Liver (tissue), 9 donors: ENCODE data around the gene ARID5B. TPM values are rescaled to one million over a fixed set of nuclear protein-coding genes. Genes with fewer than 3 reads are reported as not detected.

Experiments used
- DNase-seq: peaks from one replicate; pipeline ENCODE4 v3.0.0-alpha.2; 2017; ENCODE audit warnings: low spot score
- H3K27ac ChIP-seq, 2 donors: one replicate each; pipeline ENCODE4 v1.7.0; 2013; ENCODE audit warnings: inconsistent platforms in 2 of 2, low read length in 2 of 2, control low read depth in 1 of 2, low read depth in 1 of 2, mild to moderate bottlenecking in 1 of 2
- H3K27me3 ChIP-seq, 4 donors: one replicate each; pipeline versions ENCODE4 v1.6.1 to v1.7.0; 2013; ENCODE audit warnings: low read length in 3 of 4, inconsistent platforms in 1 of 4, mild to moderate bottlenecking in 1 of 4, moderate library complexity in 1 of 4; ENCODE audit not compliant: control insufficient read depth in 4 of 4, insufficient read depth in 4 of 4
- H3K36me3 ChIP-seq, 4 donors: one replicate each; pipeline versions ENCODE4 v1.6.1 to v1.7.0; 2013; ENCODE audit warnings: low read length in 3 of 4, mild to moderate bottlenecking in 3 of 4, low read depth in 1 of 4, moderate library complexity in 1 of 4; ENCODE audit not compliant: control insufficient read depth in 4 of 4, insufficient read depth in 3 of 4
- H3K4me1 ChIP-seq, 4 donors: one replicate each; pipeline versions ENCODE4 v1.6.1 to v1.7.0; 2013; ENCODE audit warnings: low read length in 3 of 4, mild to moderate bottlenecking in 3 of 4, moderate library complexity in 1 of 4; ENCODE audit not compliant: control insufficient read depth in 4 of 4, insufficient read depth in 4 of 4
- H3K4me3 ChIP-seq, 3 donors: one replicate each; pipeline versions ENCODE4 v1.6.1 to v1.7.0; 2013; ENCODE audit warnings: low read length in 3 of 3, control low read depth in 1 of 3, low read depth in 1 of 3, mild to moderate bottlenecking in 1 of 3
- H3K9ac ChIP-seq, 2 donors: one replicate each; pipeline ENCODE4 v1.7.0; 2013; ENCODE audit warnings: low read length in 2 of 2, mild to moderate bottlenecking in 2 of 2, moderate library complexity in 2 of 2, control low read depth in 1 of 2, low read depth in 1 of 2
- H3K9me3 ChIP-seq, 4 donors: one replicate each; pipeline versions ENCODE4 v1.6.1 to v1.7.0; 2013; ENCODE audit warnings: low read length in 3 of 4; ENCODE audit not compliant: control insufficient read depth in 4 of 4
- FOXA1 ChIP-seq: IDR thresholded peaks from 2 replicates; pipeline ENCODE4 v1.6.1; 2016; ENCODE audit warnings: antibody characterized with exemption
- FOXA2 ChIP-seq: IDR thresholded peaks from 2 replicates; pipeline ENCODE4 v1.6.1; 2016; ENCODE audit warnings: antibody characterized with exemption
- GABPA ChIP-seq, 2 donors: IDR thresholded peaks in 1 of 2; conservative IDR thresholded peaks in 1 of 2; 2 replicates each; pipeline ENCODE4 v1.6.1; 2016; ENCODE audit warnings: antibody characterized with exemption in 2 of 2, mild to moderate bottlenecking in 1 of 2, moderate library complexity in 1 of 2
- HNF4A ChIP-seq, 2 donors: conservative IDR thresholded peaks; 2 replicates each; pipeline ENCODE4 v1.6.1; 2016; ENCODE audit warnings: antibody characterized with exemption in 2 of 2, mild to moderate bottlenecking in 2 of 2
- HNF4G ChIP-seq: IDR thresholded peaks from 2 replicates; pipeline ENCODE4 v1.6.1; 2016; ENCODE audit warnings: antibody characterized with exemption
- JUND ChIP-seq, 2 donors: IDR thresholded peaks; 2 replicates each; pipeline ENCODE4 v1.6.1; 2016; ENCODE audit warnings: antibody characterized with exemption in 2 of 2
- NR2F2 ChIP-seq: IDR thresholded peaks from 2 replicates; pipeline ENCODE4 v1.6.1; 2016; ENCODE audit warnings: antibody characterized with exemption
- RAD21 ChIP-seq, 2 donors: IDR thresholded peaks; 2 replicates each; pipeline ENCODE4 v1.6.1; 2016; ENCODE audit warnings: antibody characterized with exemption in 2 of 2, mild to moderate bottlenecking in 2 of 2
- RXRA ChIP-seq, 2 donors: IDR thresholded peaks; 2 replicates each; pipeline ENCODE4 v1.6.1; 2017 to 2018; ENCODE audit warnings: antibody characterized with exemption in 2 of 2, mild to moderate bottlenecking in 1 of 2
- WGBS: extraction: QIAGEN DNeasy Blood & Tissue Kit; methylation state at CpG from one replicate; pipeline ENCODE4 v1.1.7; 2013; 5-methylcytosine and 5-hydroxymethylcytosine counted together
- polyA plus RNA-seq, 2 donors: library from polyadenylated mRNA; stranded (reverse) in 1 of 2; unstranded in 1 of 2; fragments of 200-250 nt in 1 of 2; fragments of >200 nt in 1 of 2; fragmentation: Nextera tagmentation in 1 of 2; extraction: Ambion mirVana in 1 of 2; gene quantifications; one replicate each; pipeline versions ENCODE4 v1.2.1 to v1.2.3, GENCODE V29; 2013 to 2015
- total RNA-seq, 2 donors: library from RNA; depleted of rRNA; stranded (reverse); fragments of >200 nt; gene quantifications; one replicate each; pipeline ENCODE4 v1.2.3, GENCODE V29; 2014
- TF ChIP-seq, protein P1 (sequence below): IDR thresholded peaks from 2 replicates; pipeline ENCODE4 v1.6.1; 2016; ENCODE audit warnings: antibody characterized with exemption, mild to moderate bottlenecking
- TF ChIP-seq, protein P2 (sequence below): fragments of 150-350 bp; IDR thresholded peaks from 2 replicates; pipeline ENCODE4 v1.5.1; 2017; ENCODE audit warnings: improper control_type of control experiment, low read depth, low read length; ENCODE audit not compliant: missing input control
- donor health status: healthy.
- donor health status: healthy.
- donor health status: healthy.
- donor health status: healthy.
- donor health status: healthy.

ARID5B gene
- total and polyA plus RNA-seq, 4 donors: 1.3 to 6.4 (median 5.2) TPM

DNA sequence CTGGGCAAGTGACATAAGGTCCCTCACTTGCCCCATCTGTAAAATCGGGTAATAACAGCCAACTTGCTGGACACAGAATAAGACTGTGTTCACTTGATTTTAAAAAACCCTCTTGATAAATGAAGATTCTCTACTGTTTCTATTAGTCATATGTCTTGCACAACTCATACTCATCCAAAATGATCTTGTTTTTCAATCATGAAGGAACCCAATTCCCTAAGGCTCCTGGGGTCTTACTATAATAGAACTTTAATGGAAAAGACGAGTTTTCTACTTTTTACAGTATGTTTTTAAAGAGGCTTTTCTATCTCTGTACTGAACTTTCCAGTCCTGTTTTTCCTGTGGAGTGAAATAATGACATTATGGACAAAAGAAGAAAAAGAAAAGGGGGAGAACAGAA is 103.8 kb downstream of the ARID5B start:
- Histone ChIP-seq H3K27ac (no peak overlapping the region), H3K36me3 (peaks cover 0 to 1% (median 0%) of the 10 kb centered on the region in 4 donors), H3K4me1 (no peaks in the 10 kb centered on the region), H3K9me3 (no peaks in the 10 kb centered on the region), H3K9ac (no peak overlapping the region), H3K27me3 (no peaks in the 10 kb centered on the region), H3K4me3 (no peak overlapping the region)
- no peak for DNase-seq
- TF ChIP-seq, protein P1, sequence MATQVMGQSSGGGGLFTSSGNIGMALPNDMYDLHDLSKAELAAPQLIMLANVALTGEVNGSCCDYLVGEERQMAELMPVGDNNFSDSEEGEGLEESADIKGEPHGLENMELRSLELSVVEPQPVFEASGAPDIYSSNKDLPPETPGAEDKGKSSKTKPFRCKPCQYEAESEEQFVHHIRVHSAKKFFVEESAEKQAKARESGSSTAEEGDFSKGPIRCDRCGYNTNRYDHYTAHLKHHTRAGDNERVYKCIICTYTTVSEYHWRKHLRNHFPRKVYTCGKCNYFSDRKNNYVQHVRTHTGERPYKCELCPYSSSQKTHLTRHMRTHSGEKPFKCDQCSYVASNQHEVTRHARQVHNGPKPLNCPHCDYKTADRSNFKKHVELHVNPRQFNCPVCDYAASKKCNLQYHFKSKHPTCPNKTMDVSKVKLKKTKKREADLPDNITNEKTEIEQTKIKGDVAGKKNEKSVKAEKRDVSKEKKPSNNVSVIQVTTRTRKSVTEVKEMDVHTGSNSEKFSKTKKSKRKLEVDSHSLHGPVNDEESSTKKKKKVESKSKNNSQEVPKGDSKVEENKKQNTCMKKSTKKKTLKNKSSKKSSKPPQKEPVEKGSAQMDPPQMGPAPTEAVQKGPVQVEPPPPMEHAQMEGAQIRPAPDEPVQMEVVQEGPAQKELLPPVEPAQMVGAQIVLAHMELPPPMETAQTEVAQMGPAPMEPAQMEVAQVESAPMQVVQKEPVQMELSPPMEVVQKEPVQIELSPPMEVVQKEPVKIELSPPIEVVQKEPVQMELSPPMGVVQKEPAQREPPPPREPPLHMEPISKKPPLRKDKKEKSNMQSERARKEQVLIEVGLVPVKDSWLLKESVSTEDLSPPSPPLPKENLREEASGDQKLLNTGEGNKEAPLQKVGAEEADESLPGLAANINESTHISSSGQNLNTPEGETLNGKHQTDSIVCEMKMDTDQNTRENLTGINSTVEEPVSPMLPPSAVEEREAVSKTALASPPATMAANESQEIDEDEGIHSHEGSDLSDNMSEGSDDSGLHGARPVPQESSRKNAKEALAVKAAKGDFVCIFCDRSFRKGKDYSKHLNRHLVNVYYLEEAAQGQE: no peak
- no peak for TF ChIP-seq HNF4A (conservative IDR thresholded peaks at IDR 0.05)
- TF ChIP-seq GABPA (IDR thresholded peaks at IDR 0.05 in 1 of 2, conservative IDR thresholded peaks at IDR 0.05 in 1 of 2): no peak
- no peak for TF ChIP-seq NR2F2
- TF ChIP-seq, protein P2, sequence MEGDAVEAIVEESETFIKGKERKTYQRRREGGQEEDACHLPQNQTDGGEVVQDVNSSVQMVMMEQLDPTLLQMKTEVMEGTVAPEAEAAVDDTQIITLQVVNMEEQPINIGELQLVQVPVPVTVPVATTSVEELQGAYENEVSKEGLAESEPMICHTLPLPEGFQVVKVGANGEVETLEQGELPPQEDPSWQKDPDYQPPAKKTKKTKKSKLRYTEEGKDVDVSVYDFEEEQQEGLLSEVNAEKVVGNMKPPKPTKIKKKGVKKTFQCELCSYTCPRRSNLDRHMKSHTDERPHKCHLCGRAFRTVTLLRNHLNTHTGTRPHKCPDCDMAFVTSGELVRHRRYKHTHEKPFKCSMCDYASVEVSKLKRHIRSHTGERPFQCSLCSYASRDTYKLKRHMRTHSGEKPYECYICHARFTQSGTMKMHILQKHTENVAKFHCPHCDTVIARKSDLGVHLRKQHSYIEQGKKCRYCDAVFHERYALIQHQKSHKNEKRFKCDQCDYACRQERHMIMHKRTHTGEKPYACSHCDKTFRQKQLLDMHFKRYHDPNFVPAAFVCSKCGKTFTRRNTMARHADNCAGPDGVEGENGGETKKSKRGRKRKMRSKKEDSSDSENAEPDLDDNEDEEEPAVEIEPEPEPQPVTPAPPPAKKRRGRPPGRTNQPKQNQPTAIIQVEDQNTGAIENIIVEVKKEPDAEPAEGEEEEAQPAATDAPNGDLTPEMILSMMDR: no peak
- no peak for TF ChIP-seq FOXA1
- no peak for TF ChIP-seq FOXA2
- no peak for TF ChIP-seq RXRA (IDR thresholded peaks at IDR 0.05)
- 88% methylated on average over 2 of the region's 2 CpGs for WGBS

DNA sequence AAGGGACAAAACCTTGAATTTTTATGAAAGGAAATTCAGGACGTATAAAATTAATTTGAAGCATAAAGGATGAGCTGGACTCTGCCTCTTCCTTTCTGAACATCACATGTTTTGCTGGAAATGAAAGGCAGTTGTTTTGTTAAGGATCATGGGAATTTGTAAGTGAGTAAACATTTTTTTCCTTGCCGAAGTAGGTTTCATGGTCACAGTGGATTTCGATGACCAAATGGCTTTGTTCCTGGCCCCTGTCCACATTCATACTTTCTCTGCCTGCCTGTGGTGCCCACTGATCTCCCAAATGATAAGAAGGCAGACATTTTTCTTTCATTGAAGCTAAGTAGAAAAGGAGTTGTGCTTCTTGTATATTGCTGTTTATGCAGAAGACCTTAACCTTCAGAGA is 104.2 kb downstream of the ARID5B start:
- DNase-seq: no peak
- H3K9me3 ChIP-seq: no peaks in the 10 kb centered on the region
- H3K4me1 ChIP-seq: no peaks in the 10 kb centered on the region
- no peaks in the 10 kb centered on the region for H3K27me3 ChIP-seq
- no peak overlapping the region for H3K4me3 ChIP-seq
- peaks cover 0 to 1% (median 0%) of the 10 kb centered on the region in 4 donors for H3K36me3 ChIP-seq
- TF ChIP-seq NR2F2 (no peak), RAD21 (IDR thresholded peaks at IDR 0.05) (peak in 1 of 2 donors; percentile 4), HNF4A (conservative IDR thresholded peaks at IDR 0.05) (peak; percentile 17 to 44)
- no peak overlapping the region for H3K9ac ChIP-seq
- no peak overlapping the region for H3K27ac ChIP-seq
- 31% methylated on average over 3 of the region's 3 CpGs for WGBS

DNA sequence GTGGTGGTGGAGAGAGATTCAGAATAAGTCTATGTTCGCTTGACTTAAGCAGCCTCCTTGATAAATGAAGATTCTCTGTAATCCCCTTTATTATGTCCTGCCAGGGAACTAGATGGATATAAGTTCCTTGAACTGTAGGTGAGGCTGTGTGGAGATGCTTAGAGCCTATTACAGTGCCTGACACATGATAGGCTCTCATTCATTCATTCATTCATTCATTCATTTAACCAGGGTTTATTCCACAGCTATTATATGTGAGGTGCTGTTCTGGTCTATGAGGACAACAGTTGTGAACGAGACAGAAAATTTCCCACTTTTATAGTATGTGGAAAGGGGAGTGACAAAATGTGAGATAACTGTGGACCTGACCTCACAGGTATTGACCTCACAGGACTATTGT is 105.6 kb downstream of the ARID5B start:
- WGBS: 93% methylated on average over 2 of the region's 2 CpGs
- no peak for DNase-seq
- H3K4me3 ChIP-seq: no peak overlapping the region
- no peak overlapping the region for H3K27ac ChIP-seq
- H3K9me3 ChIP-seq: no peaks in the 10 kb centered on the region
- H3K36me3 ChIP-seq: no peaks in the 10 kb centered on the region
- no peaks in the 10 kb centered on the region for H3K4me1 ChIP-seq
- H3K9ac ChIP-seq: no peak overlapping the region
- no peak for TF ChIP-seq HNF4G
- no peak for TF ChIP-seq JUND (IDR thresholded peaks at IDR 0.05)
- no peak for TF ChIP-seq RXRA (IDR thresholded peaks at IDR 0.05)
- TF ChIP-seq HNF4A (conservative IDR thresholded peaks at IDR 0.05): no peak
- no peak for TF ChIP-seq RAD21 (IDR thresholded peaks at IDR 0.05)
- no peaks in the 10 kb centered on the region for H3K27me3 ChIP-seq
